NCI-H510A treated with DMSO at 0.1 percent for 48 hours (cell line): Measurements from ENCODE around the gene SEZ6L.

Source experiments
- DNase-seq: peaks from one replicate; lab custom pipeline; 2025; lab: John Stamatoyannopoulos, UW

The SEZ6L gene

GRCh38 chr22:26334232-26334631, 165.0 kb downstream of the SEZ6L start:
- no peak for DNase-seq

DNA sequence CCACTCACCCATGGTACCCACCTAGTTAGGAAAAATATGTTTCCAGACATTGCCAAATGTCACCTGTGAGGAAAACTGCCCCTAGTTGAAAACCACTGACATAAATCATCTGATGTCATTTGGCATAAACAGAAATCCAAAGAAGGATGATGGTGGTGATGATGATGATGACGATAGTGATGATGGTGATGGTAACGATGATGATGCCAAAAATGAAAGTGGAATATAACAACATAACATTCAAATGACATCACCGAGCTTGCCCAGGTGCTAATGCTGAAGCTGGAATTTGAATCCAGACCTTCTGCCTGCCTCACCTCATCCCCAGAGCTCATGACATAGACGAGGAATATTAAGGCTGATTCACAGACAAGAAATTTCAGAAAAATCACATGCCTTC, 167.5 kb downstream of the SEZ6L start:
- DNase-seq, result no peak

GRCh38 chr22:26339755-26340154, 170.5 kb downstream of the SEZ6L start:
- no peak for DNase-seq

DNA sequence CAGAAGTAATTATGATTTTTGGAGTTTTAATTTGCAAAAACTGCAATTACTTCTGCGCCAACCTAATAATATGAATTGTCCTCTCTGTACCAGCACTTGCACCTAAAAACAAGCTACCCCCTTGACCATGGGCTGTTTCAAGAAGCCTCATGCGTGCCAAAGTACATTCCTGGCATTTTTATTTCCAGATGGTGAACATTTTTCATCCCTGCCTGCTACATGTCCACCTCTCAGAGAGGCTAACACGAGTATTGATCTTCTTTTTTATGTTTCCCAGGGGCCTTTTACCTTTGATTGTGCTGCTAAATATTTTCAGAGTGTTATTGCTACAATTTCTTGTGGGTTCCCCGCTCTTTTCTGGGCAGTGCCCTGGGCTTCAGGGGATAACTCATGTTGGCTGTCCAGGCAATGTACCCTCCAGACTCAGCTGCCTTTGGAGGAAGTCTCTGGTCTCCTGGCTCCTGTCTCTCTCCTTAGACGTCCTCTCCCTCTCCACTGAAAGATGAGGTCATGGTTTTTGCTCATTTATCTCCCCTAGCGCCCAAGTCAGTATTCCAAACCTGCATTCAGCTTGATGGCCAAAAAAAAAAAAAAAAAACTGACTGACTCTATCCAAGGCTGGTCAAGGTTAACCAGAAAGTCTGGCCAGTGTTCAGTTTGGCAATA, 173.6 kb downstream of the SEZ6L start:
- no peak for DNase-seq

DNA sequence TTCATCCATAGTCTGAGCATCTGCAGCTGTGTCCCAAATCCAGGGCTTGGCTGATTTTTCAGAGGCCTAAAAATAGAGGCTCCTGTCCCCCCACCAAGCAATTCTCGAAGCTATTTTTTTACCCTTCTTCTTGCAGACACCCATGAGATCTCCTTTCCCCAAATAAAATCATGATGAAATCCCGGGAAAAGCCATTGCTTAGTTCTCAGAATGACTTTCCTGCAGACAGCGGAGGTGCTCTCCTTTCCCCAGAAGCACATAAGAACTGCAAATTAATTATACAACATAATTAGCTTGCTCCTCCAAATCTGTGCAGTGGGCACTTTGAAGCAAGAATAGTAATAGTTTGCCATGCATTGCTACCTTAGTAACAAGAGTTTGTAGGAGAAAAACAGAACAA, 176.2 kb downstream of the SEZ6L start:
- DNase-seq, result no peak

DNA sequence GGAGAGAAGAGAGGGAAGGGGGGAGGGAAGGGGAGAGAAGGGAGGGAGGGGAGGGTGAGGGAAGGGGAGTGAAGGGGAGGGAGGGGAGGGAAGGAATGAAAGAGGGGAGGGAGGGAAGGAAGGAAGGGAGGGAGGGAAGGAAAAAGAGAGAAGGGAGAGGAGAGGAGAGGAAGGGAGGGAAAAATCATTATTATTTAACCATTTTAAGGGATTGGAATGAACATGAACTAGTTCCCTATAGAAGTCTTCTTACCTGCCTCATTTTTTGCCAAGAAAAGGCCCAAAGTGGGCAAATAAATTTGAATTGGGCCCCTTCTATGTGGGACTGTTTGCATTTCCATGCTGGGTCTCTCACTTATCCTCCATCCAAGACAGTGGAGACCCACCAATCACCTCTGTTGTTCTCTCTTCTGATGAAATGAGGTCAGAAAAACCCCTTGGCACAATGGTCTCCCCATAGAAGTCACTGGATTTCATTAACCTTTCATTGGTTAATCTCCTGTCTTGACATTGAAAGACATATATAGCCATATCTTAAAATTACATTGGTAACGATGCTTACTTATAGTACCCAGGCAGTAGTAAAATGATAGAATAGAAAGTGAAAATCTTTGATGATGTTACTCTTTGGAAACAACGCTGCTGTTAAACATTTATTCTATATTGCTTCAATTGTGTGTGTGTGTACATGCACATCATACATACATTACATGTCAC, 179.7 kb downstream of the SEZ6L start:
- no peak for DNase-seq

GRCh38 chr22:26354707-26355106, 185.4 kb downstream of the SEZ6L start:
- DNase-seq, result no peak

- DNase-seq, result no peak
These were observed 188.0 kb downstream of the SEZ6L start for GRCh38 chr22:26357281-26357680.

DNA sequence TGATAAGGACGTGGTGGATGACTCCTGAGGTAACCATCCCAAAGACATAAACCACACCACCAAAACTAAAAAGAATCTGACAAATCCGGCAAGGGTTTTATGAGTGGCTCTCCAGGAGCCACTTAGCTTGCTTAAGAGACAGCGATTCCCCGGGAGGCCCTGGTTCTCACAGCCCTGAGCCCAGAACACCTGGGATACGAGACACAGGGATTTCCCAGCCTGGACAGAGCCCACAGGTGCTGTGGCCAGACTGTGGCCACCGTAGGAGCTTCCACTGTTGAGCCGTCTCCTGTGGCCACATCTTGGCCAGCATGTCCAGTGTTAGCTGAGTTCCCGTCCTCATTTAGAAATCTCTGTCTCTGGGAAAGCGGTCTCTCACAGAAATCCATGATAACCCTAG, 188.6 kb downstream of the SEZ6L start:
- DNase-seq, result no peak

DNA sequence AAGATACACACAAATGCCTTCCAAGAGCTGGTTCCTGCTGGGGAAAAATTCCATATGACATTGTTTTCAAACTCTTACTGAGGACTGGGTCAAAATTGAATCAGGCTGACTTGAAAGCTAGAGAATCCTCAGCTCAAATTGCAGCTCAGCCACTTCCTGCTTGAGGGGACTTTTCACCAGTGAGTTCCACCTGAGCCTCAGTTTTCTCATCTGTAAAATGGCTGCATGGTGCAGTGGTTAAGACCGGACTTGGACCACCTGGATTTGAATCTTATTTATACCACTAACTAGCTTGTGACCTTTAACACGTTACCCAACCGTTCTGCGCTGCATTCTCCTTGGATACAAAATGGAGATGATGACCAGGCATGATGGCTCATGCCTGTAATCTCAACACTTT, 189.9 kb downstream of the SEZ6L start:
- no peak for DNase-seq

DNA sequence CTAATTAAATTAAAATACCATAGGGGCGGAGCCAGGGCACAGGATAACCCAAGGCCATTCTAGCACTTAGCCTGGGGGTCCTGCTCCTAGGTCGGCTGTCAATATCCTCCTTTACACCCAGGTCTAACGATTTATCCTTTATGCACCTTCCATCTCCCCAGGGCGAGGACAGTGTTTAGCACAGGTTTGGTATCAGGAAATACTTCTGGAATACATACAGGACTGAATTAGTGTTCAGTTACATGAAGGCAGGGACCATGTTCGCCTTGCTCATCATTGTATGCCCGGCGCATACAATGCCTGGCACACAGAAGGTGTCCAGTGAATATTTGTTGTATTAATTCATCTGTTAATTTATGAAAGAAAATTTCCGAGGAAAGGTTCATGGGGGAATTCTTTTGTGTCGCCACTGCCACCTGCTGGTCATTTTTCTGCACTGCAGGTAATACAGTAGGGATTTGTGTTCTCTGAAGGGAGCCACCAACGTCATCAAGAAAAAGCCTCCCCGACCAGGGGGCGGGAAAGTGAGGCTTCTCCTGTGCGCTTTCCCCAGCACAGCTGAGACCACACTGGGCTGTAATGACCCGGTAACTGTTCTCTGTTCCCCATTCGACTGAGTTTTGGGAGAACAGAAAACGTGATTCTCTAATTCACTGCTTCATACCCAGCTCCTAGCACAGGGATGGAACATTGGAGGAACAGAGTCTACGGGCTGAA, 191.1 kb downstream of the SEZ6L start:
- DNase-seq, result peak; percentile 46

- DNase-seq, result no peak
These were observed 193.2 kb downstream of the SEZ6L start for GRCh38 chr22:26362471-26362870.

DNA sequence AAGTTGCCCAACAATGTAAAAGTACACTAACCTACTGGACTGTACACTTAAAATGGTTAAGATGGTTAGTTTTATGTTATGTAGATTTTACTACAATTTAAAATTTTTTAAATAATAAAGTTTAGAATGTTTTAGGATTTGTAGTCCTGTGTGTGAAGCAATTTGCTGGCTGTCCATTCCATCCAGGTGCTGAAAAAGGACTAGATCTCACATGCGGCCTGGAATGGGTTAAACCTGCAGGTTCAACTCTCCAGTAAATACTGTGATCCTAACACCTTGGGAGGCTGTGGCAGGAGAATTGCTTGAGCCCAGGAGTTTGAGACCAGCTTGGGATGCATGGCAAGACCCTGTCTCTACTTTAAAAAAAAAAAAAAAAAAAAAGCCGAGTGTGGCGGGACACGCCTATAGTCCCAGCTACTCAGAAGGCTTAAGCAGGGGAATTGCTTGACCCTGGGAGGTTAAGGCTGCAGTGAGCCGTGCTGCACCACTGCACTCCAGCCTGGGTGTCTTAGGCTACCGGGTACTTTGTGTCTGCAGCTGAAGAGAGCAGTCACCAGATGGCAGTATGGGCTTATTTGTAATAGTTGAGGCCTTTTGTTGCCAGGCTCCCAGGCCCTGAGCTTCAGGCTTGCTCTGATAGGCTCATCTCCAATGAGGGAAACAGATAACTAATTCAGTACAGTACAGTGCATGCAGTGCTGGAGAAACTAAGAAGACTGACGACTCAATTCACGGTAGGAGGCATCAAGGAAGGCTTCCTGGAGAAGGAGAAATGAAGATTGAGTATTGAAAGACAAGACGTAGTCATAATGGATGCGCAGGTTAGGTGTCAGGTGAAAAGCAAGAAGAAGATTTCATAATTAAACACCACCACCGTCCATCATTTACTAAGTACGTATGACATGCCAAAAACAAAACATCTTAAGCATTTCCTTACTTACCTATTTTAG, 195.1 kb downstream of the SEZ6L start:
- DNase-seq, result peak; percentile 80

DNA sequence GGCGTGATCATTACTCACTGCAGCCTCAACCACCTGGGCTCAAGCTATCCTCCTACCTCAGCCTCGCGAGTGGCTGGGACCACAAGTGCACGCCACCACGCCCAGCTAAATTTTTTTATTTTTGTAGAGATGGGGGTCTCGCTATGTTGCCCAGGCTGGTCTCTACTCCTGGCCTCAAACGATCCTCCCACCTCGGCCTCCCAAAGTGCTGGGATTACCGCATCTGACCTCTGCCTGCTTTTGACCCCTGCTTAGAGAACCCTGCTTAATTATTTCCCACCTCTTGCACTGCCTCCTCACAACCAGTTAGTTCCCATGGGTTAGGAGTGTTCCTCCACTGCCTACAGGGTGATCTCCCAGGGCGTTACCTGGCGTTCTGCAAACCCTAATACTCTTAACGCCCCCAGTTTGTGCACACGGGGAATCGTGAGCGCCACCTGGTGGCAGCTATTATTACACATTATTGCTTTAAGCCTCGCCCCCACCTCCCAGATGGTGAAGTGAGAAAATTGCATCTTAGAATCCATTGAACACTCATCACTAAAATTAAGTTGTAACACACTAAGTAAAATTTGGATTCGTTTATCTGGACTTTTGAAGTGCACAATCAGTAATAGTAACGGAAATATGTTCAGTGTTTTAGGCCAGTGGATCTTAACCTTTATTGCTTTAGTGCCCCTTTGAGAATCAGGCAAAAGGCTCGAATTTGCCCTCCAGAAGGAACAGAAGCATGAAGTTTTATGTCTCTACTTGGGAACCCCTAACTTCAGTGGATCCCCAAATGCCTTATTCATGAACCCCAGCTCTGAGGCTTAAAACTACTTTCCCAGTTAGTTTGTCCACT, 198.4 kb downstream of the SEZ6L start:
- DNase-seq, result peak; percentile 54

DNA sequence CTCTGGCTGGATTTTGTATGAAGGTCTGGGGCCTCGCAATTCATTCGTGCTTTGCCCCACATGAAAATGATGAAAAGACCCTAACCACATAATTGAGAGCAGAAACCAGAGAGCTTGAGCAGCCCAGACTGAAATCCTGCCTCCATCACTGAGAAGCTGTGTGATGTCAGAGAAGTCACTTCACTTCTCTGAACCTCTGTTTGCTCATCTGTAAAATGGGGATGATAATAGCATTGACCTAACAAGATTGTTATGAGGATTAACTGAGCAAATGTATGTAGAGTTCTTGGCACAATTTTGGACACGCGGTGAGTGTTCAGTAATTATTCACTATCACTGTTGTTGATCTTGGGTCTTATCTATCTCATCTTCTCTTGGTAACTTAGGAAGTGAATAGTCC, 203.6 kb downstream of the SEZ6L start:
- DNase-seq, result no peak

DNA sequence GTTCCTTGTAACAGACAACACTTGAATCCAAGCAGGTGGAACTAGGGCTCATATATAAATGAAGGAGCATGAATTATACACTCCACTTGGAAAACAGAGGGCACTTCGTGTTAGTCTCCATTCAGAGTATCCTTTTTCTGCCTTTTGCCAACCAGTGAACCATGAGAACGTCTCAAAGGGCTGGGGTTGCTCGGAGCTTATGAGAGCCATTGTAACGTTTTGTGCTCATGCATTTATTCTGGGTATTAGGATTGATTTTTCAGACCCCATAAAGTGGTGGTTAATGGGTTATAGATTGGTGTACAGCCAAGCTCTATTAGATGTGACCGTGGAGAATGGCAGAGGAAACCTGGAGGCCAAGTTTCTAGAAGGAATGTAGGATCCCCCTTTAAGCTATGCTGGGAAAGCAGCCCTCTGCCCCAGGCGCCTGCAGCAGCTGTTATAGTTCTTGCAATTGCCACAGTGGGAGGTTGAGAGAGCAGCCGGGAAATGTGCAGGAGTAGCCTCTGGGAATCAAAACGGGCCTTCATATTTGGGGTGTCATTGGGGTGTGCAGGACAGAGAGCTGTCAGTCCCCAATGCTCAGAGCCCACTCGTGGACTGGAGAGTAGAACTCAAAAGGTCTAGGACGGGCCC, 205.2 kb downstream of the SEZ6L start:
- peak; percentile 6 for DNase-seq

DNA sequence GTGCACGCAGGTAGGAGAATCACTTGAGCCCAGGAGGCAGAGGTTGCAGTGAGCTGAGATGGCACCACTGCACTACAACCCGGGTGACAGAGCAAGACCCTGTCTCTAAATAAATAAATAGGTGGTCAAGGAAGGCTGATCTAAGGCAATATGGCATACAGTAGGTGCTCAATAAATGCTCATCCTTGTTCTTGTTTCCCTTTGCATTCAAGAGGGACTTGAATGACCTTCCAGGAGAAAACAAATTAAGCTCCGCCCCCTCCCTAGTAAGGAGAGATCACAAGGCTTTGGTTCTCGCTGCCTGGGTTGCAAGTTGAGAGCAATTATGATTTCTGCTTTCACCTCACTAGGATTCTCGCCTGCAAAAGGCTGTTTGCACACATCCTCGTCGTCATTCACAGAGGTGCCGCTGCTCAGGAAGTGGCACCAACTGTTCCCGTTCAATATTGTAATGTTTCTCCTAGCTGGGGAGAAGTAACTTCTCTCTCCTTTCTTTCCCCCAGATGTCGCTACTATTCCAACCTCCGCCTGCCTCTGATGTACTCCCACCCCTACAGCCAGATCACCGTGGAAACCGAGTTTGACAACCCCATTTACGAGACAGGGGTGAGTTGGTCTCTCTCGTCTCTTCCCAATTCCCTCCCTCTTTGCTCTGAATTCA, 208.0 kb downstream of the SEZ6L start:
- DNase-seq, result no peak

GRCh38 chr22:26380072-26380830, 211.0 kb downstream of the SEZ6L start:
- DNase-seq, result no peak

DNA sequence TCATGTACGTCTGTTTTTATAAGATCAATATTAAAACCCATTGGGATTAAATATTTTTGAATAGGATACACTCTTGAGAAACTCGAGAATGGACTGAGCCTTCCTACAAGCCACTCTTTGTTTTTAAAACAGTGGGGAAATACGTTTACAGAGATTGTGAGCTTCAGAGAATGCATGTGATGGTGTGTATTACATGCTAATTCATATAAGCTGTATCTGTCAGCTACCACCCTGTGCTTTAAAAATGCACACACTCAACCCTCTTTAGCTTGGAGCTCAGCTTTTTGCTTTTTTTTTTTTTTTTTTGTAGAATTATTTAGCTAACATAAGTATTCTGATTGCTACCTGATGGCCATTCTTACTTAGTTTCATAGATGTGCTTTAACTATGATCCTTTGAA, 213.5 kb downstream of the SEZ6L start:
- no peak for DNase-seq
